PC-3 (cell line): ENCODE measurements around the gene AFAP1L2. TPM values are rescaled to one million over a fixed set of nuclear protein-coding genes. Genes with fewer than 3 reads are reported as not detected.

ENCODE experiments used
- ATAC-seq: fragments of 200-7000 bp; cut with Tn5 transposase; 2 replicates; pipeline ENCODE4 v1.9.1; 2020; ENCODE audit warnings: mild to moderate bottlenecking, moderate library complexity
- BruUV-seq: library from RNA; stranded (reverse); fragments of 400-500 nt; replicated peaks from 2 replicates; lab custom pipeline; 2021; lab: Mats Ljungman, UMichigan
- CTCF ChIA-PET: fragments of 300-600 bp; sonication (Branson Sonifier 250); formaldehyde crosslinking; loops from one replicate; lab custom pipeline; 2022; ENCODE audit warnings: antibody characterized with exemption; lab: Charles Lee
- POLR2A ChIA-PET: fragments of 300-600 bp; sonication (Branson Sonifier 250); formaldehyde crosslinking; loops from one replicate; lab custom pipeline; 2022; ENCODE audit warnings: antibody characterized with exemption; ENCODE audit not compliant: unreplicated experiment; lab: Charles Lee
- DNase-seq: peaks from one replicate; pipeline ENCODE4 v3.0.0-alpha.2; 2015
- H2AFZ ChIP-seq: fragments of 300-600 bp; sonication (generic); 2 replicates; pipeline ENCODE4 v1.6.0; 2016; ENCODE audit warnings: antibody characterized with exemption, low read length
- H3F3A ChIP-seq: fragments of 300-600 bp; sonication (generic); one replicate; pipeline ENCODE4 v1.6.0; 2017; ENCODE audit warnings: antibody characterized with exemption, low read length, control low read depth, mild to moderate bottlenecking; ENCODE audit not compliant: unreplicated experiment
- H3K27ac ChIP-seq: fragments of 300-600 bp; sonication (generic); 2 replicates; pipeline ENCODE4 v1.5.1; 2016; ENCODE audit warnings: mild to moderate bottlenecking, low read length
- H3K27me3 ChIP-seq: fragments of 300-600 bp; sonication (generic); 2 replicates; pipeline ENCODE4 v1.6.1; 2016; ENCODE audit warnings: low read length, mixed read lengths
- H3K36me3 ChIP-seq: fragments of 300-600 bp; sonication (generic); 2 replicates; pipeline ENCODE4 v1.6.1; 2016; ENCODE audit warnings: low read depth, mixed run types, low read length, mixed read lengths
- H3K4me1 ChIP-seq: fragments of 300-600 bp; sonication (generic); 2 replicates; pipeline ENCODE4 v1.5.1; 2016; ENCODE audit warnings: low read length; ENCODE audit not compliant: insufficient read depth
- H3K4me2 ChIP-seq: fragments of 300-600 bp; sonication (generic); 2 replicates; pipeline ENCODE4 v1.6.0; 2016; ENCODE audit warnings: low read length
- H3K4me3 ChIP-seq: fragments of 300-600 bp; sonication (generic); 2 replicates; pipeline ENCODE4 v1.5.1; 2016; ENCODE audit warnings: mild to moderate bottlenecking, low read length, mixed read lengths
- H3K79me2 ChIP-seq: fragments of 300-600 bp; sonication (generic); 2 replicates; pipeline ENCODE4 v1.6.1; 2017; ENCODE audit warnings: low read length, mixed read lengths
- H3K9ac ChIP-seq: fragments of 300-600 bp; sonication (generic); 2 replicates; pipeline ENCODE4 v1.6.0; 2016; ENCODE audit warnings: mild to moderate bottlenecking, low read length
- H3K9me2 ChIP-seq: fragments of 300-600 bp; sonication (generic); replicated peaks from 2 replicates; pipeline ENCODE4 v1.6.1; 2016; ENCODE audit warnings: mixed run types, low read length, mixed read lengths
- H3K9me3 ChIP-seq: fragments of 300-600 bp; sonication (generic); 2 replicates; pipeline ENCODE4 v1.6.1; 2016; ENCODE audit warnings: low read length, mixed read lengths
- H4K20me1 ChIP-seq: fragments of 300-600 bp; sonication (generic); 2 replicates; pipeline ENCODE4 v1.6.1; 2016; ENCODE audit warnings: low read length, mixed read lengths
- EZH2 ChIP-seq: fragments of 300-600 bp; sonication (generic); IDR thresholded peaks from one replicate; pipeline ENCODE4 v1.6.1; 2017; ENCODE audit warnings: antibody characterized with exemption, mild to moderate bottlenecking, low read length; ENCODE audit not compliant: unreplicated experiment
- EZH2phosphoT487 ChIP-seq: fragments of 300-600 bp; sonication (generic); IDR thresholded peaks from 2 replicates; pipeline ENCODE4 v1.6.1; 2018; ENCODE audit warnings: mild to moderate bottlenecking, antibody characterized with exemption, low read length, borderline replicate concordance
- intact Hi-C: fragments of 100-400 bp; cut with micrococcal nuclease; formaldehyde crosslinking; loops from 2 replicates; pipeline ENCODE4 v1.9.0; 2023
- total RNA-seq: library from RNA; depleted of rRNA; stranded (reverse); fragments of >200 nt; gene quantifications from 2 replicates; pipeline ENCODE4 v1.2.3, GENCODE V29; 2014
- TF ChIP-seq, protein P1 (sequence below): fragments of 300-600 bp; sonication (generic); conservative IDR thresholded peaks from 2 replicates; pipeline ENCODE4 v1.5.1; 2017; ENCODE audit warnings: antibody characterized with exemption, low read depth, mild to moderate bottlenecking, low read length

AFAP1L2 gene
- total RNA-seq, 1 experiment from 2014 or later: 0.77 TPM

DNA sequence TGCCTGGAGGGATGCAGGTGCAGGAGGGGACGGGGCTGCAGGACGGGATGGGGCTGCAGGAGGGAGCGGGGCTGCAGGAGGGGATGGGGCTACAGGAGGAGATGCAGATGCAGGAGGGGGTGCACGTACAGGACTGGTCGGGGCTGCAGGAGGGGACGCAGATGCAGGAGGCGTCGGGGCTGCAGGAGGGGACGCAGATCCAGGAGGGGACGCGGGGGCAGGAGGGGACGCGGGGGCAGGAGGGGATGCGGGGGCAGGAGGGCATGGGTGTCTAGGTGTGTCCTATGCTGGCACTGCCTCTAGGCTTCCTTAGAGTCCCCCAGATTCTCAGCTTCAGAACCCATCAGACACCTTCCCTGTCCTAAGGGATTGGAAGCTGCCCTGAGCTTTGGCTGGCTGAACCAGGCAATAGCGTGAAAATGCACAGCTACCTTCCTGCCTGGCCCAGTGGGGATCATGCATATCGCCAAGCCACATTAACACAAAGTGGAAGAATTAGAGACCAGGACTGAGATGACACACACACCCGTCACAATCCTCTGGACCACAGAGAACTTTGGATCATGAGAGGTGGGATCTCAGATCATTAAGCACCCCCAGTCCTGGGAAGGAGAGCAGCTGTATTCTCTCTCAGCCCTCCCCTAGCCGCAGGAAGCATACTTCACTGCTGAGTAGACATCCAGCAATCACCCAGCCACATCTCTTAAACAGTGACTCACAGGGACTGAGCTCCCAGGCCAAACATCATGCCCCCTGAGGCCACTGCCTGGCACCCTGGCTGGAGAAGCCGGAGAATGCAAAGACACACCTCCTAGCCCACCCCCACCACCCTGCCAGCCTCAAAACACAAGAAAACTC, 98.0 kb downstream of the AFAP1L2 start:
- Histone ChIP-seq H2AFZ (no peak overlapping the region), H4K20me1 (no peaks in the 10 kb centered on the region), H3K4me2 (peak overlapping the region; percentile 45), H3K9ac (no peak overlapping the region), H3K9me2 (no peaks in the 10 kb centered on the region), H3K27ac (peak overlapping the region; percentile 71), H3K4me3 (no peak overlapping the region), H3F3A (no peaks in the 10 kb centered on the region), H3K27me3 (no peaks in the 10 kb centered on the region), H3K36me3 (no peaks in the 10 kb centered on the region), H3K79me2 (no peaks in the 10 kb centered on the region), H3K4me1 (peaks cover 12% of the 10 kb centered on the region), H3K9me3 (no peaks in the 10 kb centered on the region)
- peak; percentile 87 for DNase-seq
- BruUV-seq: no TSS peak
- ATAC-seq: peak; percentile 83
- CTCF ChIA-PET: interaction anchor here (0.5 to 0.7 kb wide), 2 partner anchors 63 to 165 kb away, joined by 4 to 6 read pairs; no protein-coding TSS in a partner anchor
- intact Hi-C loops: loop anchor here (10.0 kb wide), 1 partner anchor 478 kb away; no protein-coding TSS in a partner anchor
- TF ChIP-seq EZH2phosphoT487: no peak
- TF ChIP-seq, protein P1, sequence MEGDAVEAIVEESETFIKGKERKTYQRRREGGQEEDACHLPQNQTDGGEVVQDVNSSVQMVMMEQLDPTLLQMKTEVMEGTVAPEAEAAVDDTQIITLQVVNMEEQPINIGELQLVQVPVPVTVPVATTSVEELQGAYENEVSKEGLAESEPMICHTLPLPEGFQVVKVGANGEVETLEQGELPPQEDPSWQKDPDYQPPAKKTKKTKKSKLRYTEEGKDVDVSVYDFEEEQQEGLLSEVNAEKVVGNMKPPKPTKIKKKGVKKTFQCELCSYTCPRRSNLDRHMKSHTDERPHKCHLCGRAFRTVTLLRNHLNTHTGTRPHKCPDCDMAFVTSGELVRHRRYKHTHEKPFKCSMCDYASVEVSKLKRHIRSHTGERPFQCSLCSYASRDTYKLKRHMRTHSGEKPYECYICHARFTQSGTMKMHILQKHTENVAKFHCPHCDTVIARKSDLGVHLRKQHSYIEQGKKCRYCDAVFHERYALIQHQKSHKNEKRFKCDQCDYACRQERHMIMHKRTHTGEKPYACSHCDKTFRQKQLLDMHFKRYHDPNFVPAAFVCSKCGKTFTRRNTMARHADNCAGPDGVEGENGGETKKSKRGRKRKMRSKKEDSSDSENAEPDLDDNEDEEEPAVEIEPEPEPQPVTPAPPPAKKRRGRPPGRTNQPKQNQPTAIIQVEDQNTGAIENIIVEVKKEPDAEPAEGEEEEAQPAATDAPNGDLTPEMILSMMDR: no peak
- TF ChIP-seq EZH2: no peak
- POLR2A ChIA-PET: interaction anchor here (0.5 to 0.7 kb wide), 2 partner anchors 134 to 219 kb away, joined by 3 read pairs; no protein-coding TSS in a partner anchor

DNA sequence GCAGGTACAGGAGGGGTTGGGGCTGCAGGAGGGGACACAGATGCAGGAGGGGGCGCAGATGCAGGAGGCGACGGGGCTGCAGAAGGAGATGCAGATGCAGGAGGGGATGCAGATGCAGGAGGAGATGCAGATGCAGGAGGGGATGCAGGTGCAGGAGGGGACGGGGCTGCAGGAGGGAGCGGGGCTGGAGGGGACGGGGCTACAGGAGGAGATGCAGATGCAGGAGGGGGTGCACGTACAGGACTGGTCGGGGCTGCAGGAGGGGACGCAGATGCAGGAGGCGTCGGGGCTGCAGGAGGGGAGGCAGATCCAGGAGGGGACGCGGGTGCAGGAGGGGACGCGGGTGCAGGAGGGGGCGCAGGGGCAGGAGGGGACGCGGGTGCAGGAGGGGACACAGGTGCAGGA, 98.8 kb downstream of the AFAP1L2 start:
- Histone ChIP-seq H3K27ac (no peak overlapping the region), H3K27me3 (no peaks in the 10 kb centered on the region), H3K4me1 (peaks cover 12% of the 10 kb centered on the region), H3K4me2 (no peak overlapping the region), H4K20me1 (no peaks in the 10 kb centered on the region), H3K9me3 (no peaks in the 10 kb centered on the region), H3K79me2 (no peaks in the 10 kb centered on the region), H2AFZ (no peak overlapping the region), H3K4me3 (no peak overlapping the region), H3F3A (no peaks in the 10 kb centered on the region), H3K9me2 (no peaks in the 10 kb centered on the region), H3K36me3 (no peaks in the 10 kb centered on the region), H3K9ac (no peak overlapping the region)
- ATAC-seq: no peak
- intact Hi-C loops: loop anchor here (10.0 kb wide), 1 partner anchor 479 kb away; no protein-coding TSS in a partner anchor
- TF ChIP-seq EZH2phosphoT487 (no peak), EZH2 (no peak)
- TF ChIP-seq, protein P1: no peak
- ChIA-PET CTCF (no interaction called here), POLR2A (no interaction called here)
- no peak for DNase-seq
- BruUV-seq: no TSS peak
